Keratinocyte (primary cell): ENCODE results near the gene DHRSX.

Experiments
- EZH2 ChIP-seq: IDR thresholded peaks from one replicate; pipeline ENCODE4 v1.6.1; 2012; ENCODE audit warnings: inconsistent platforms, mild to moderate bottlenecking, low read length, moderate library complexity
- TF ChIP-seq, protein P1 (sequence below), 3 experiments: IDR thresholded peaks in 1 of 3; conservative IDR thresholded peaks in 1 of 3; optimal IDR thresholded peaks in 1 of 3; 2 replicates in 2 of 3; 3 replicates in 1 of 3; pipeline versions ENCODE3 to v1.5.1; 2011; ENCODE audit warnings: low read length in 3 of 3, mild to moderate bottlenecking in 3 of 3, moderate library complexity in 2 of 3, control low read depth in 1 of 3, inconsistent platforms in 1 of 3; ENCODE audit not compliant: insufficient read depth in 2 of 3; ENCODE audit errors: extremely low read depth in 1 of 3

DNA sequence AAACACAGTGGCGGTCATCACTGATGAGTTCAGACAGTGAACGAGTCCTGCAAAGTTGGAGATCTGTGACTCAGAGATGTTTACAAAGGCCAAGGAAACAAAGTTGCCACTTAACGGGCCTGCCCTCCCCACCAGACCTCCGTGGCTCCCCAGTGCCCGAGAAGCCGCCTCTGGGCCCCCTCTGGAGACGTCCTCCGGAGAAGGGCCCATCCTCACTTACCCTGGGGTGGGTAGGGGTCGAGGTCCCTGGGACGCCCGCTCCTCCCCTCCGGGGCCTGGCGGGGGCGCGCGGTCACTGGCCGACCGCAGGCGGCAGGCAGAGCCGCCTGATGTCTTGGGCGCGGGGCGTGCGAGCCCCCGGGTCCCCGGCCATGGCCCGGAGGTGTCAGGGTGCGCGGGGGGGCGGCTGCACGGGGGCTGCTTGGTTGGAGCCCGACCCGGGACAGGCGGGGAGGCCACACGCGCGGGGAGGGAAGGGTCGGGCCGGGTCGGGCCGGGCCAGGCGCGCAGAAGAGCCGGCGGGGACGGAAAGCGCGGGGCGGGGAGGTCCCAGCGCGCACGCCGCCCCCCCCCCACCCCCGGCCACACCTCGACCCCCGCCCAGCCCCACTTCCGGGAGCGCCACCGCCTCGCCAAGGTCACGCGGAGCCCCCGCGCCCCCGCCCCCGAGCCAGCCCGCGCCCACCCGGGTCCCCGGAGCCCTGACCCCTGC lies 529 bp downstream of the DHRSX start:
- TF ChIP-seq EZH2 = no peak
- TF ChIP-seq, protein P1, sequence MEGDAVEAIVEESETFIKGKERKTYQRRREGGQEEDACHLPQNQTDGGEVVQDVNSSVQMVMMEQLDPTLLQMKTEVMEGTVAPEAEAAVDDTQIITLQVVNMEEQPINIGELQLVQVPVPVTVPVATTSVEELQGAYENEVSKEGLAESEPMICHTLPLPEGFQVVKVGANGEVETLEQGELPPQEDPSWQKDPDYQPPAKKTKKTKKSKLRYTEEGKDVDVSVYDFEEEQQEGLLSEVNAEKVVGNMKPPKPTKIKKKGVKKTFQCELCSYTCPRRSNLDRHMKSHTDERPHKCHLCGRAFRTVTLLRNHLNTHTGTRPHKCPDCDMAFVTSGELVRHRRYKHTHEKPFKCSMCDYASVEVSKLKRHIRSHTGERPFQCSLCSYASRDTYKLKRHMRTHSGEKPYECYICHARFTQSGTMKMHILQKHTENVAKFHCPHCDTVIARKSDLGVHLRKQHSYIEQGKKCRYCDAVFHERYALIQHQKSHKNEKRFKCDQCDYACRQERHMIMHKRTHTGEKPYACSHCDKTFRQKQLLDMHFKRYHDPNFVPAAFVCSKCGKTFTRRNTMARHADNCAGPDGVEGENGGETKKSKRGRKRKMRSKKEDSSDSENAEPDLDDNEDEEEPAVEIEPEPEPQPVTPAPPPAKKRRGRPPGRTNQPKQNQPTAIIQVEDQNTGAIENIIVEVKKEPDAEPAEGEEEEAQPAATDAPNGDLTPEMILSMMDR (optimal IDR thresholded peaks at IDR 0.05 in 1 of 3, IDR thresholded peaks at IDR 0.05 in 1 of 3, conservative IDR thresholded peaks at IDR 0.05 in 1 of 3; ENCODE audit: extremely low read depth in 1 of 3, insufficient read depth in 2 of 3, low read length in 3 of 3) = peak in 1 of 3 experiments; percentile 21
